ENCODE measurements around the gene IFT172. TPM values are rescaled to one million over a fixed set of nuclear protein-coding genes. Genes with fewer than 3 reads are reported as not detected.
A peak's percentile ranks its signal among the peaks of the same experiment; 100 is the strongest.
"Not testable (repeated sequence)": the region's sequence is repeated elsewhere in the genome, so short reads cannot be mapped to it uniquely, and the experiment has no call there.

Gene IFT172
- total RNA-seq, 1 experiment from 2014 or later: 9.8 TPM

- Histone ChIP-seq H3K36me3 (replicated peaks; ENCODE audit: control insufficient read depth, insufficient read depth, low read length) (no peaks in the 10 kb centered on the region), H3K4me3 (ENCODE audit: insufficient read depth, low read depth, low read length) (peak overlapping the region; percentile 100), H3K27me3 (ENCODE audit: control insufficient read depth, insufficient read depth, low read length) (no peaks in the 10 kb centered on the region)
- no peak for DNase-seq
Measured at GRCh38 chr2:27427863-27428212, 61.7 kb downstream of the IFT172 start.

GRCh38 chr2:27425039-27425438, 64.5 kb downstream of the IFT172 start:
- H3K4me3 ChIP-seq (ENCODE audit: insufficient read depth, low read depth, low read length); H3K36me3 ChIP-seq (replicated peaks; ENCODE audit: control insufficient read depth, insufficient read depth, low read length); H3K27me3 ChIP-seq (ENCODE audit: control insufficient read depth, insufficient read depth, low read length); DNase-seq: not testable (repeated sequence)

GRCh38 chr2:27422958-27423357, 66.6 kb downstream of the IFT172 start:
- Histone ChIP-seq H3K36me3 (replicated peaks; ENCODE audit: control insufficient read depth, insufficient read depth, low read length) (no peaks in the 10 kb centered on the region), H3K4me3 (ENCODE audit: insufficient read depth, low read depth, low read length) (no peak overlapping the region), H3K27me3 (ENCODE audit: control insufficient read depth, insufficient read depth, low read length) (no peaks in the 10 kb centered on the region)
- DNase-seq: no peak

- no peak for DNase-seq
- H3K36me3 ChIP-seq (replicated peaks; ENCODE audit: control insufficient read depth, insufficient read depth, low read length): no peaks in the 10 kb centered on the region
- H3K27me3 ChIP-seq (ENCODE audit: control insufficient read depth, insufficient read depth, low read length): no peaks in the 10 kb centered on the region
- no peak overlapping the region for H3K4me3 ChIP-seq (ENCODE audit: insufficient read depth, low read depth, low read length)
Measured at GRCh38 chr2:27421660-27422250, 67.8 kb downstream of the IFT172 start.

GRCh38 chr2:27420996-27421395, 68.5 kb downstream of the IFT172 start:
- Histone ChIP-seq H3K36me3 (replicated peaks; ENCODE audit: control insufficient read depth, insufficient read depth, low read length) (no peaks in the 10 kb centered on the region), H3K27me3 (ENCODE audit: control insufficient read depth, insufficient read depth, low read length) (no peaks in the 10 kb centered on the region), H3K4me3 (ENCODE audit: insufficient read depth, low read depth, low read length) (no peak overlapping the region)
- DNase-seq: no peak

- no peak for DNase-seq
- Histone ChIP-seq H3K27me3 (ENCODE audit: control insufficient read depth, insufficient read depth, low read length) (no peaks in the 10 kb centered on the region), H3K4me3 (ENCODE audit: insufficient read depth, low read depth, low read length) (no peak overlapping the region), H3K36me3 (replicated peaks; ENCODE audit: control insufficient read depth, insufficient read depth, low read length) (no peaks in the 10 kb centered on the region)
Measured at GRCh38 chr2:27416151-27416550, 73.4 kb downstream of the IFT172 start.

GRCh38 chr2:27412419-27413152, 77.0 kb downstream of the IFT172 start:
- Histone ChIP-seq H3K27me3 (ENCODE audit: control insufficient read depth, insufficient read depth, low read length) (no peaks in the 10 kb centered on the region), H3K4me3 (ENCODE audit: insufficient read depth, low read depth, low read length) (no peak overlapping the region), H3K36me3 (replicated peaks; ENCODE audit: control insufficient read depth, insufficient read depth, low read length) (no peaks in the 10 kb centered on the region)
- no peak for DNase-seq

GRCh38 chr2:27409321-27410073, 80.0 kb downstream of the IFT172 start, which contains the start of gene PPM1G:
PPM1G (minus strand) TSS chr2:27409591; CDS start chr2:27409422, 169 bp downstream.
- H3K36me3 ChIP-seq (replicated peaks; ENCODE audit: control insufficient read depth, insufficient read depth, low read length): peaks cover 2% of the 10 kb centered on the region; the same call in 1 of the 2 replicates
- DNase-seq: peak; percentile 98
- no peaks in the 10 kb centered on the region for H3K27me3 ChIP-seq (ENCODE audit: control insufficient read depth, insufficient read depth, low read length)
- H3K4me3 ChIP-seq (ENCODE audit: insufficient read depth, low read depth, low read length): peak within 1 kb of the TSS; percentile 95

- no peaks in the 10 kb centered on the region for H3K27me3 ChIP-seq (ENCODE audit: control insufficient read depth, insufficient read depth, low read length)
- peak; percentile 81 for DNase-seq
- H3K4me3 ChIP-seq (ENCODE audit: insufficient read depth, low read depth, low read length): peak overlapping the region; percentile 95
- peaks cover 2% of the 10 kb centered on the region; the same call in 1 of the 2 replicates for H3K36me3 ChIP-seq (replicated peaks; ENCODE audit: control insufficient read depth, insufficient read depth, low read length)
Measured at GRCh38 chr2:27408601-27409320, 80.8 kb downstream of the IFT172 start.

GRCh38 chr2:27407798-27408491, 81.6 kb downstream of the IFT172 start:
- no peaks in the 10 kb centered on the region for H3K27me3 ChIP-seq (ENCODE audit: control insufficient read depth, insufficient read depth, low read length)
- H3K36me3 ChIP-seq (replicated peaks; ENCODE audit: control insufficient read depth, insufficient read depth, low read length): peaks cover 2% of the 10 kb centered on the region; the same call in 1 of the 2 replicates
- DNase-seq: peak; percentile 89
- peak overlapping the region; percentile 95 for H3K4me3 ChIP-seq (ENCODE audit: insufficient read depth, low read depth, low read length)

- H3K4me3 ChIP-seq (ENCODE audit: insufficient read depth, low read depth, low read length): no peak overlapping the region
- H3K36me3 ChIP-seq (replicated peaks; ENCODE audit: control insufficient read depth, insufficient read depth, low read length): no peaks in the 10 kb centered on the region
- DNase-seq: no peak
- H3K27me3 ChIP-seq (ENCODE audit: control insufficient read depth, insufficient read depth, low read length): no peaks in the 10 kb centered on the region
Measured at GRCh38 chr2:27400348-27401135, 89.0 kb downstream of the IFT172 start.

- Histone ChIP-seq H3K27me3 (ENCODE audit: control insufficient read depth, insufficient read depth, low read length) (no peaks in the 10 kb centered on the region), H3K4me3 (ENCODE audit: insufficient read depth, low read depth, low read length) (no peak overlapping the region), H3K36me3 (replicated peaks; ENCODE audit: control insufficient read depth, insufficient read depth, low read length) (no peaks in the 10 kb centered on the region)
- no peak for DNase-seq
Measured at GRCh38 chr2:27398962-27399361, 90.6 kb downstream of the IFT172 start.

Measured in H7 (cell line).